HEK293 (cell line): ENCODE results near the gene APOBEC3G.
"Not testable (repeated sequence)": the region's sequence is repeated elsewhere in the genome, so short reads cannot be mapped to it uniquely, and the experiment has no call there.

Source experiments
- CTCF ChIA-PET: fragments of 350-600 bp; formaldehyde crosslinking; extraction: SDS; loops from one replicate; lab custom pipeline; 2021; ENCODE audit warnings: antibody characterized with exemption; lab: Yijun Ruan, JAX
- POLR2A ChIA-PET: fragments of 300-600 bp; formaldehyde crosslinking; extraction: SDS; loops from one replicate; lab custom pipeline; 2020; ENCODE audit warnings: antibody characterized with exemption, inconsistent platforms; lab: Yijun Ruan, JAX
- H3K27ac ChIP-seq: fragments of 200-500 bp; sonication (Bioruptor generic); 2 replicates; pipeline ENCODE4 v1.5.1; 2014; ENCODE audit warnings: low read depth, low read length, control low read depth, inconsistent platforms; ENCODE audit errors: extremely low read depth
- H3K36me3 ChIP-seq, 2 experiments: fragments of 200-500 bp in 1 of 2; sonication (Bioruptor generic) in 1 of 2; 1 replicate in 1 of 2; 2 replicates in 1 of 2; pipeline ENCODE4 v1.5.1; 2014 to 2017; ENCODE audit warnings: inconsistent platforms in 2 of 2, low read length in 2 of 2; ENCODE audit not compliant: control insufficient read depth in 2 of 2, insufficient read depth in 1 of 2
- H3K4me1 ChIP-seq: fragments of 200-500 bp; sonication (Bioruptor generic); 2 replicates; pipeline ENCODE4 v1.5.1; 2014; ENCODE audit warnings: mild to moderate bottlenecking, low read length, inconsistent platforms; ENCODE audit not compliant: control insufficient read depth, insufficient read depth
- H3K4me3 ChIP-seq: 2 replicates; pipeline ENCODE4 v1.5.1; 2011; ENCODE audit warnings: low read depth, mild to moderate bottlenecking, control low read depth, low read length, moderate library complexity
- H3K9me3 ChIP-seq: fragments of 200-500 bp; sonication (Bioruptor generic); 2 replicates; pipeline ENCODE4 v1.5.1; 2014; ENCODE audit warnings: low read depth, low read length, inconsistent platforms; ENCODE audit not compliant: control insufficient read depth, insufficient read depth
- KLF10 ChIP-seq: fragments of 450-650 bp; IDR thresholded peaks from 2 replicates; pipeline ENCODE4 v1.5.1; 2018; ENCODE audit warnings: missing biosample characterization, mild to moderate bottlenecking, missing genetic modification characterization
- KLF17 ChIP-seq: fragments of 450-650 bp; formaldehyde crosslinking; IDR thresholded peaks from 2 replicates; pipeline ENCODE4 v1.5.1; 2016; ENCODE audit warnings: missing biosample characterization, missing genetic modification characterization
- OVOL3 ChIP-seq: fragments of 450-650 bp; formaldehyde crosslinking; IDR thresholded peaks from 2 replicates; pipeline ENCODE4 v1.5.1; 2016; ENCODE audit warnings: missing biosample characterization, missing genetic modification characterization
- TCF7L2 ChIP-seq: IDR thresholded peaks from 2 replicates; pipeline ENCODE4 v1.6.1; 2011; ENCODE audit warnings: low read depth, mild to moderate bottlenecking, inconsistent platforms, low read length, moderate library complexity, borderline replicate concordance
- ZBTB49 ChIP-seq: fragments of 450-650 bp; formaldehyde crosslinking; IDR thresholded peaks from 2 replicates; pipeline ENCODE4 v1.5.1; 2016; ENCODE audit warnings: missing biosample characterization, missing genetic modification characterization, low read depth
- ZBTB6 ChIP-seq: fragments of 450-650 bp; formaldehyde crosslinking; IDR thresholded peaks from 2 replicates; pipeline ENCODE4 v1.5.1; 2017; ENCODE audit warnings: missing biosample characterization, missing genetic modification characterization
- ZFHX2 ChIP-seq: fragments of 450-650 bp; formaldehyde crosslinking; conservative IDR thresholded peaks from 2 replicates; pipeline ENCODE4 v1.5.1; 2016; ENCODE audit warnings: missing biosample characterization, missing genetic modification characterization
- ZNF169 ChIP-seq: fragments of 450-650 bp; formaldehyde crosslinking; IDR thresholded peaks from 2 replicates; pipeline ENCODE4 v1.5.1; 2016; ENCODE audit warnings: missing biosample characterization, missing genetic modification characterization
- ZNF175 ChIP-seq: fragments of 450-650 bp; formaldehyde crosslinking; IDR thresholded peaks from 2 replicates; pipeline ENCODE4 v1.5.1; 2016; ENCODE audit warnings: missing biosample characterization, missing genetic modification characterization
- ZNF221 ChIP-seq: fragments of 450-650 bp; formaldehyde crosslinking; IDR thresholded peaks from 2 replicates; pipeline ENCODE4 v1.5.1; 2017; ENCODE audit warnings: missing biosample characterization, missing genetic modification characterization, borderline replicate concordance
- ZNF223 ChIP-seq: fragments of 450-650 bp; formaldehyde crosslinking; IDR thresholded peaks from 2 replicates; pipeline ENCODE4 v1.5.1; 2016; ENCODE audit warnings: missing biosample characterization, missing genetic modification characterization
- ZNF26 ChIP-seq: fragments of 450-650 bp; formaldehyde crosslinking; IDR thresholded peaks from 2 replicates; pipeline ENCODE4 v1.5.1; 2016; ENCODE audit warnings: missing biosample characterization, missing genetic modification characterization
- ZNF292 ChIP-seq: fragments of 450-650 bp; formaldehyde crosslinking; IDR thresholded peaks from 2 replicates; pipeline ENCODE4 v1.5.1; 2016; ENCODE audit warnings: low read depth, missing biosample characterization, missing genetic modification characterization, borderline replicate concordance
- ZNF449 ChIP-seq: fragments of 450-650 bp; formaldehyde crosslinking; IDR thresholded peaks from 2 replicates; pipeline ENCODE4 v1.5.1; 2017; ENCODE audit warnings: missing biosample characterization, mild to moderate bottlenecking, missing genetic modification characterization, moderate library complexity
- ZNF548 ChIP-seq: fragments of 450-650 bp; formaldehyde crosslinking; IDR thresholded peaks from 2 replicates; pipeline ENCODE4 v1.5.1; 2016; ENCODE audit warnings: missing biosample characterization, missing genetic modification characterization
- ZNF580 ChIP-seq: fragments of 450-650 bp; formaldehyde crosslinking; IDR thresholded peaks from 2 replicates; pipeline ENCODE4 v1.5.1; 2016; ENCODE audit warnings: missing biosample characterization, missing genetic modification characterization
- TF ChIP-seq, protein P1 (sequence below): fragments of 450-650 bp; formaldehyde crosslinking; optimal IDR thresholded peaks from 2 replicates; pipeline ENCODE3; 2016; ENCODE audit warnings: missing biosample characterization, mild to moderate bottlenecking, missing genetic modification characterization

Gene APOBEC3G

DNA sequence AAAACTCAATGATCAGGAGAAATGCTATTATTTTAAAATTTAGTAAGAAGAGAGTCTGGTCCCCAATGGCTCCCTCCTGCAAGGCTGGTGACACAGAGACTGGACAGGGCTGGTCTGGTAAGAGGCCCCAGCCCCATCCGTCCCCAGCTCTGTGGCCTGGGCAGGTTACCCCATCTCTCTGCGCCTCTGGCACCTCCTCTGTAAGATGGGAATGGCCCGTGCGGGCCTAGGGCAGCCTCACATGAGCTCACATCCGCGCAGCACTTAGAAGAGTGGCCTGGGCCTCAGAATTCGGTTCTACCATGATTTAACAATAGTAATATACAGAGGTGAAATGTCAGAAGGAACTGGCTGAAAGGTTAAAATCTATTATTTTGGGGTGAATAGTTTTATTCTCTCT is 35.2 kb upstream of the APOBEC3G start:
- TF ChIP-seq ZNF175 (tag by site-specific recombination): no peak
- no peak for TF ChIP-seq KLF10 (tag by site-specific recombination)
- TF ChIP-seq ZNF169 (tag by site-specific recombination): no peak
- no peak for TF ChIP-seq ZNF292
- TF ChIP-seq ZNF548 (tag by site-specific recombination): no peak
- TF ChIP-seq ZBTB6 (tag by site-specific recombination): no peak
- no peak for TF ChIP-seq ZNF26 (tag by site-specific recombination)
- no peak for TF ChIP-seq OVOL3 (tag by site-specific recombination)
- no peak for TF ChIP-seq ZNF223 (tag by site-specific recombination)
- no peak for TF ChIP-seq ZNF580
- TF ChIP-seq, protein P1, sequence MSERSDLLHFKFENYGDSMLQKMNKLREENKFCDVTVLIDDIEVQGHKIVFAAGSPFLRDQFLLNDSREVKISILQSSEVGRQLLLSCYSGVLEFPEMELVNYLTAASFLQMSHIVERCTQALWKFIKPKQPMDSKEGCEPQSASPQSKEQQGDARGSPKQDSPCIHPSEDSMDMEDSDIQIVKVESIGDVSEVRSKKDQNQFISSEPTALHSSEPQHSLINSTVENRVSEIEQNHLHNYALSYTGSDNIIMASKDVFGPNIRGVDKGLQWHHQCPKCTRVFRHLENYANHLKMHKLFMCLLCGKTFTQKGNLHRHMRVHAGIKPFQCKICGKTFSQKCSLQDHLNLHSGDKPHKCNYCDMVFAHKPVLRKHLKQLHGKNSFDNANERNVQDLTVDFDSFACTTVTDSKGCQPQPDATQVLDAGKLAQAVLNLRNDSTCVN: no peak
- TF ChIP-seq TCF7L2: no peak
- TF ChIP-seq ZBTB49 (tag by site-specific recombination): no peak
- no peak for TF ChIP-seq ZNF449 (tag by site-specific recombination)
- no peak for TF ChIP-seq ZFHX2 (tag by site-specific recombination)
- TF ChIP-seq ZNF221: no peak
- TF ChIP-seq KLF17 (tag by site-specific recombination): no peak
- H3K36me3 ChIP-seq: peaks cover 3 to 17% of the 10 kb centered on the region in 2 experiments; a peak in 2 of 3 replicates
- CTCF ChIA-PET: interaction anchor here (0.6 kb wide), 1 partner anchor 452 kb away, joined by 3 read pairs; no protein-coding TSS in a partner anchor
- no peaks in the 10 kb centered on the region for H3K4me1 ChIP-seq
- POLR2A ChIA-PET: no interaction called here
- no peak overlapping the region for H3K4me3 ChIP-seq
- 0 out of 2 replicates have a peak overlapping the region, but pooled peaks have one; percentile 87 for H3K27ac ChIP-seq
- no peaks in the 10 kb centered on the region for H3K9me3 ChIP-seq

DNA sequence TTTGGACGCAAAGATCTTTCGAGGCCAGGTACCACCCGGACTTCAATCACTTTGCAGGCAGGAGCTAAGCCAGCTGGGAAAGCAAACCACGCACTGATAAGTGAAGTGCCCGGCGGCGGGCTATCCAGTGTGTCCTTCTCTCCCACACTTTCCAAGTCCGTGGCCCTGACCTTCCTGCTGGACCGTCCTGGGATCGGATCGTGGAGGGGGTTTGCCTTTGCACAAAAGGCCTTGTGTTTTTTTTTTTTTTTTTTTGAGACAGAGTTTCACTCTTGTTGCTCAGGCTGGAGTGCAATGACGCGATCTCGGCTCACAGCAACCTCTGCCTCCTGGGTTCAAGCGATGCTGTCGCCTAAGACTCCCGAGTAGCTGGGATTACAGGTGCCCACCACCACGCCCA is 34.0 kb upstream of the APOBEC3G start:
- H3K9me3 ChIP-seq, POLR2A ChIA-PET, H3K4me1 ChIP-seq, H3K4me3 ChIP-seq, H3K27ac ChIP-seq: not testable (repeated sequence)
- H3K36me3 ChIP-seq: peaks cover 3 to 17% of the 10 kb centered on the region in 2 experiments; a peak in 2 of 3 replicates
- CTCF ChIA-PET: interaction anchor here (0.6 kb wide), 1 partner anchor 77 kb away, joined by 4 read pairs; no protein-coding TSS in a partner anchor

- H3K9me3 ChIP-seq, H3K27ac ChIP-seq, H3K4me3 ChIP-seq, POLR2A ChIA-PET, CTCF ChIA-PET, H3K4me1 ChIP-seq: not testable (repeated sequence)
- peaks cover 3 to 17% of the 10 kb centered on the region in 2 experiments; a peak in 2 of 3 replicates for H3K36me3 ChIP-seq
Measured at GRCh38 chr22:39045136-39045535, 31.9 kb upstream of the APOBEC3G start.
